IPS DF 6.9 (cell line): Measurements from ENCODE around the gene CST4.
"Not testable (repeated sequence)": the region's sequence is repeated elsewhere in the genome, so short reads cannot be mapped to it uniquely, and the experiment has no call there.

Source experiments
- DNase-seq: peaks from one replicate; pipeline ENCODE4 v3.0.0-alpha.2; 2013; ENCODE audit warnings: low read depth, low spot score
- H3K27ac ChIP-seq: one replicate; pipeline ENCODE4 v1.5.1; 2013; ENCODE audit warnings: low read length, control low read depth
- H3K27me3 ChIP-seq: 2 replicates; pipeline ENCODE4 v1.6.1; 2013; ENCODE audit warnings: mild to moderate bottlenecking, low read length; ENCODE audit not compliant: control insufficient read depth, insufficient read depth
- H3K36me3 ChIP-seq: 2 replicates; pipeline ENCODE4 v1.6.1; 2013; ENCODE audit warnings: low read length; ENCODE audit not compliant: control insufficient read depth, insufficient read depth
- H3K4me1 ChIP-seq: 2 replicates; pipeline ENCODE4 v1.6.1; 2013; ENCODE audit warnings: low read length; ENCODE audit not compliant: control insufficient read depth, insufficient read depth
- H3K4me3 ChIP-seq: 2 replicates; pipeline ENCODE4 v1.5.1; 2013; ENCODE audit warnings: mild to moderate bottlenecking, low read length
- H3K9me3 ChIP-seq: 2 replicates; pipeline ENCODE4 v1.6.1; 2013; ENCODE audit warnings: low read length, inconsistent platforms; ENCODE audit not compliant: control insufficient read depth, insufficient read depth
- WGBS: extraction: QIAGEN DNeasy Blood & Tissue Kit; methylation state at CpG from one replicate; pipeline ENCODE4 v1.1.7; 2013; ENCODE audit warnings: mixed read lengths, missing lambda C conversion rate; ENCODE audit not compliant: insufficient read length, insufficient coverage; 5-methylcytosine and 5-hydroxymethylcytosine counted together

The CST4 gene

GRCh38 chr20:23688684-23689398 lies at the start of gene CST4:
CST4 (minus strand) TSS chr20:23689038; CDS start chr20:23688969, 69 bp downstream.
- H3K36me3 ChIP-seq, H3K4me3 ChIP-seq, H3K27ac ChIP-seq, H3K4me1 ChIP-seq, H3K27me3 ChIP-seq, DNase-seq, H3K9me3 ChIP-seq: not testable (repeated sequence)
- no CpG with 5 or more reads among the region's 12 CpGs for WGBS

- not testable (repeated sequence) for H3K4me1 ChIP-seq, H3K9me3 ChIP-seq, H3K36me3 ChIP-seq, H3K27ac ChIP-seq, DNase-seq, H3K27me3 ChIP-seq, H3K4me3 ChIP-seq
- no CpG with 5 or more reads among the region's 3 CpGs for WGBS
Measured at GRCh38 chr20:23735391-23735790, 46.6 kb upstream of the CST4 start.

- not testable (repeated sequence) for H3K36me3 ChIP-seq, H3K27me3 ChIP-seq, DNase-seq, H3K27ac ChIP-seq, H3K9me3 ChIP-seq, H3K4me3 ChIP-seq, H3K4me1 ChIP-seq
- WGBS = no CpG with 5 or more reads among the region's 2 CpGs
Measured at GRCh38 chr20:23734949-23735348, 46.1 kb upstream of the CST4 start.

- no CpG with 5 or more reads among the region's 1 CpG for WGBS
- not testable (repeated sequence) for H3K4me3 ChIP-seq, H3K27ac ChIP-seq, H3K4me1 ChIP-seq, H3K36me3 ChIP-seq, H3K9me3 ChIP-seq, DNase-seq, H3K27me3 ChIP-seq
Measured at GRCh38 chr20:23734440-23734839, 45.6 kb upstream of the CST4 start.

GRCh38 chr20:23727016-23727415 lies 38.2 kb upstream of the CST4 start:
- Histone ChIP-seq H3K27ac (no peak overlapping the region), H3K4me3 (no peak overlapping the region)
- no CpG with 5 or more reads among the region's 3 CpGs for WGBS

GRCh38 chr20:23725102-23725501 lies 36.3 kb upstream of the CST4 start:
- no peaks in the 10 kb centered on the region for H3K36me3 ChIP-seq
- WGBS = no CpG with 5 or more reads among the region's 3 CpGs
- H3K4me1 ChIP-seq = no peaks in the 10 kb centered on the region
- no peak for DNase-seq
- H3K27me3 ChIP-seq = no peaks in the 10 kb centered on the region
- no peak overlapping the region for H3K4me3 ChIP-seq
- H3K27ac ChIP-seq = no peak overlapping the region
- H3K9me3 ChIP-seq = no peaks in the 10 kb centered on the region

More at GRCh38 chr20:23727016-23727415, 38.2 kb upstream of the CST4 start:
- Histone ChIP-seq H3K9me3 (no peaks in the 10 kb centered on the region), H3K36me3 (no peaks in the 10 kb centered on the region), H3K27me3 (no peaks in the 10 kb centered on the region), H3K4me1 (no peaks in the 10 kb centered on the region)
- no peak for DNase-seq

- H3K27ac ChIP-seq, H3K4me3 ChIP-seq, H3K9me3 ChIP-seq, H3K27me3 ChIP-seq, DNase-seq, H3K36me3 ChIP-seq, H3K4me1 ChIP-seq: not testable (repeated sequence)
- WGBS = no CpG with 5 or more reads among the region's 2 CpGs
Measured at GRCh38 chr20:23723659-23724307, 34.9 kb upstream of the CST4 start.

GRCh38 chr20:23722851-23723250 lies 34.0 kb upstream of the CST4 start:
- not testable (repeated sequence) for H3K4me1 ChIP-seq, H3K4me3 ChIP-seq, H3K27ac ChIP-seq, H3K9me3 ChIP-seq, H3K27me3 ChIP-seq, DNase-seq, H3K36me3 ChIP-seq
- no CpG with 5 or more reads among the region's 5 CpGs for WGBS

- Histone ChIP-seq H3K9me3 (no peaks in the 10 kb centered on the region), H3K27me3 (no peaks in the 10 kb centered on the region), H3K4me1 (no peaks in the 10 kb centered on the region; the same call in 1 of the 2 replicates), H3K36me3 (no peaks in the 10 kb centered on the region), H3K27ac (no peak overlapping the region), H3K4me3 (no peak overlapping the region)
- no CpG with 5 or more reads among the region's 1 CpG for WGBS
- no peak for DNase-seq
Measured at GRCh38 chr20:23721962-23722361, 33.1 kb upstream of the CST4 start.

GRCh38 chr20:23719351-23719750 lies 30.5 kb upstream of the CST4 start:
- no CpG with 5 or more reads among the region's 9 CpGs for WGBS
- H3K9me3 ChIP-seq, H3K36me3 ChIP-seq, H3K4me1 ChIP-seq, H3K27me3 ChIP-seq, DNase-seq, H3K4me3 ChIP-seq, H3K27ac ChIP-seq: not testable (repeated sequence)

GRCh38 chr20:23711778-23712177 lies 22.9 kb upstream of the CST4 start:
- DNase-seq, H3K9me3 ChIP-seq, H3K27ac ChIP-seq, H3K4me3 ChIP-seq, H3K4me1 ChIP-seq, H3K36me3 ChIP-seq, H3K27me3 ChIP-seq: not testable (repeated sequence)
